GM12878 (cell line): ENCODE results near the gene SMOC2.

ENCODE experiments used
- FOXM1 ChIP-seq: IDR thresholded peaks from 2 replicates; pipeline ENCODE4 v1.6.1; 2012; ENCODE audit warnings: low read depth, mild to moderate bottlenecking, inconsistent platforms, low read length, moderate library complexity
- GABPA ChIP-seq: IDR thresholded peaks from 2 replicates; pipeline ENCODE4 v1.6.1; 2014; ENCODE audit warnings: antibody characterized with exemption, low read depth, mild to moderate bottlenecking, inconsistent platforms
- JUNB ChIP-seq: IDR thresholded peaks from 2 replicates; pipeline ENCODE4 v1.6.1; 2016; ENCODE audit warnings: antibody characterized with exemption, mild to moderate bottlenecking
- SIN3A ChIP-seq: IDR thresholded peaks from 2 replicates; pipeline ENCODE4 v1.6.1; 2012; ENCODE audit warnings: low read depth, low read length, improper control_type of control experiment
- SMAD1 ChIP-seq: fragments of 450-650 bp; IDR thresholded peaks from 2 replicates; pipeline ENCODE4 v1.6.1; 2018; ENCODE audit warnings: mild to moderate bottlenecking, low read depth; ENCODE audit not compliant: partially characterized antibody
- TF ChIP-seq, protein P1 (sequence below): fragments of 450-650 bp; formaldehyde crosslinking; IDR thresholded peaks from 2 replicates; pipeline ENCODE4 v1.4.0; 2020; ENCODE audit warnings: mild to moderate bottlenecking, moderate library complexity

- no peak for TF ChIP-seq GABPA
- no peak for TF ChIP-seq SIN3A
- TF ChIP-seq, protein P1, sequence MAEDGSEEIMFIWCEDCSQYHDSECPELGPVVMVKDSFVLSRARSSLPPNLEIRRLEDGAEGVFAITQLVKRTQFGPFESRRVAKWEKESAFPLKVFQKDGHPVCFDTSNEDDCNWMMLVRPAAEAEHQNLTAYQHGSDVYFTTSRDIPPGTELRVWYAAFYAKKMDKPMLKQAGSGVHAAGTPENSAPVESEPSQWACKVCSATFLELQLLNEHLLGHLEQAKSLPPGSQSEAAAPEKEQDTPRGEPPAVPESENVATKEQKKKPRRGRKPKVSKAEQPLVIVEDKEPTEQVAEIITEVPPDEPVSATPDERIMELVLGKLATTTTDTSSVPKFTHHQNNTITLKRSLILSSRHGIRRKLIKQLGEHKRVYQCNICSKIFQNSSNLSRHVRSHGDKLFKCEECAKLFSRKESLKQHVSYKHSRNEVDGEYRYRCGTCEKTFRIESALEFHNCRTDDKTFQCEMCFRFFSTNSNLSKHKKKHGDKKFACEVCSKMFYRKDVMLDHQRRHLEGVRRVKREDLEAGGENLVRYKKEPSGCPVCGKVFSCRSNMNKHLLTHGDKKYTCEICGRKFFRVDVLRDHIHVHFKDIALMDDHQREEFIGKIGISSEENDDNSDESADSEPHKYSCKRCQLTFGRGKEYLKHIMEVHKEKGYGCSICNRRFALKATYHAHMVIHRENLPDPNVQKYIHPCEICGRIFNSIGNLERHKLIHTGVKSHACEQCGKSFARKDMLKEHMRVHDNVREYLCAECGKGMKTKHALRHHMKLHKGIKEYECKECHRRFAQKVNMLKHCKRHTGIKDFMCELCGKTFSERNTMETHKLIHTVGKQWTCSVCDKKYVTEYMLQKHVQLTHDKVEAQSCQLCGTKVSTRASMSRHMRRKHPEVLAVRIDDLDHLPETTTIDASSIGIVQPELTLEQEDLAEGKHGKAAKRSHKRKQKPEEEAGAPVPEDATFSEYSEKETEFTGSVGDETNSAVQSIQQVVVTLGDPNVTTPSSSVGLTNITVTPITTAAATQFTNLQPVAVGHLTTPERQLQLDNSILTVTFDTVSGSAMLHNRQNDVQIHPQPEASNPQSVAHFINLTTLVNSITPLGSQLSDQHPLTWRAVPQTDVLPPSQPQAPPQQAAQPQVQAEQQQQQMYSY (CRISPR knock-in tag): no peak
- no peak for TF ChIP-seq JUNB
- no peak for TF ChIP-seq SMAD1
- no peak for TF ChIP-seq FOXM1
Measured at GRCh38 chr6:168714547-168715260, 273.7 kb downstream of the SMOC2 start.
